Heart left ventricle (tissue), 13 donors: ENCODE data around the gene FGF14.

Source experiments
- POLR2A ChIP-seq, 2 donors: fragments of 450-650 bp; IDR thresholded peaks; one replicate each; pipeline ENCODE4 v1.6.1; 2017; ENCODE audit warnings: antibody characterized with exemption in 2 of 2, mild to moderate bottlenecking in 2 of 2, moderate library complexity in 2 of 2
- TF ChIP-seq, protein P1 (sequence below), 12 donors: fragments of 200-600 bp; sonication (generic) in 4 of 12; IDR thresholded peaks; one replicate each; pipeline versions ENCODE4 v1.5.0 to v1.8.0; 2018 to 2022; ENCODE audit warnings: antibody characterized with exemption in 12 of 12, mild to moderate bottlenecking in 5 of 12
- donor health status: ischemic (EF 13 %, LVEDD 7.1; RV severe dilation, severe dysfunction).
- donor health status: DM: no; HTN: yes; CAD: no.
- donor health status: DM: no; HTN: no; CAD: no.
- donor health status: ischemic (EF 25% LVEDD 6.9; RV normal size, moderate dysfunction).
- donor health status: ischemic (EF 25% LVEDD 5.7; RV mildly dilated, moderate dysfunction).
- donor health status: ischemic (EF 35%, LVEDD 5.7; RV mildly dilated, moderate dysfunction).
- donor health status: nonischemic (EF 11% LVEDD 7.7; RV severe dilation, severe dysfunction).
- donor health status: DM: yes; HTN: yes; CAD: no.
- donor health status: PGD.
- donor health status: ischemic (EF 29% LVEDD 5.4; RV normal size, mild dysfunction).
- donor health status: nonischemic (EF 23%, LVEDD 6.1; RV moderate dilation, normal function).

DNA sequence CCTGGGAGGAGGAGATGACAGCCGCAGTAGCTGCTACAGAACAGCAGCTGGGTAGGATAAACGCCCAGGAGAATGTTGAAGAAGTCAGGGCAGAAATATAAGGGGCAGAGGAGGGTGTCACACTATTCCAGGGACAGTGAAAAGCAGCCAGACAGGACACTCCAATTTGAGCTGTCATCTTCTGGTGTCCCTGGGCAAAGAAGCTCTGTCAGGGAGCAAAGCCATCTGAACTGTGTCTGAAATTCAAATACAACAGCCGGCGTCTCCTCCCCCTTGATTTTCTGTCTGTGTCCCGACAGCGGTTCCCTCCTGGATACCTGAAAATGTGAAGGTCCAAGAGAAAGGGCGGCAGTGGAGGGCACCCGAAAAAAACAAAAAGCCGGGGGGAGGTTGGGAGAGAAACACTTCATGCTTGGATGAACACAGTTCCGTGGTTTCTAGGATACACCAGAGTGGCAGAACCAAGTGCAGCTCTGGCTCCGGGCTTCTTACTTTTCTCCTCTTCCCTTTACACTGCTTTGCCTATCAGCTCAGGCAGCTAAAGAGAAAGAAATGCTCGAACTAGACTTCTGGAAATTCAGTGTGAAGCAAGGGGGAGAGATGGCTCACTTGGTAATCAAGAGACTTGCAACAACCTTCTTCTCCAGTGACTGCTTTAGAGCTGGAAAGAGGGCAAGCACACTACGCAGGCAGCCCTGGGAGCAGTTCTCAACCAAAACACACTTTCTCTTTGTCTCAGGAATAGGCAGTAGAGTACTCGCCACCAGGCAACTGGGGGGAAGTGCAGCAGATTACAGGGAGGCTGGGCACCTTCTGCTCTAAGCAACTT lies 483.8 kb downstream of the FGF14 start:
- TF ChIP-seq, protein P1, sequence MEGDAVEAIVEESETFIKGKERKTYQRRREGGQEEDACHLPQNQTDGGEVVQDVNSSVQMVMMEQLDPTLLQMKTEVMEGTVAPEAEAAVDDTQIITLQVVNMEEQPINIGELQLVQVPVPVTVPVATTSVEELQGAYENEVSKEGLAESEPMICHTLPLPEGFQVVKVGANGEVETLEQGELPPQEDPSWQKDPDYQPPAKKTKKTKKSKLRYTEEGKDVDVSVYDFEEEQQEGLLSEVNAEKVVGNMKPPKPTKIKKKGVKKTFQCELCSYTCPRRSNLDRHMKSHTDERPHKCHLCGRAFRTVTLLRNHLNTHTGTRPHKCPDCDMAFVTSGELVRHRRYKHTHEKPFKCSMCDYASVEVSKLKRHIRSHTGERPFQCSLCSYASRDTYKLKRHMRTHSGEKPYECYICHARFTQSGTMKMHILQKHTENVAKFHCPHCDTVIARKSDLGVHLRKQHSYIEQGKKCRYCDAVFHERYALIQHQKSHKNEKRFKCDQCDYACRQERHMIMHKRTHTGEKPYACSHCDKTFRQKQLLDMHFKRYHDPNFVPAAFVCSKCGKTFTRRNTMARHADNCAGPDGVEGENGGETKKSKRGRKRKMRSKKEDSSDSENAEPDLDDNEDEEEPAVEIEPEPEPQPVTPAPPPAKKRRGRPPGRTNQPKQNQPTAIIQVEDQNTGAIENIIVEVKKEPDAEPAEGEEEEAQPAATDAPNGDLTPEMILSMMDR (IDR thresholded peaks at IDR 0.05) = no peak
- no peak for TF ChIP-seq POLR2A (IDR thresholded peaks at IDR 0.05)
